Choroid plexus epithelial cell (primary cell): ENCODE results near the gene GADD45B.

Source experiments
- DNase-seq: peaks from one replicate; pipeline ENCODE4 v3.0.0-alpha.2; 2010; ENCODE audit warnings: low read depth
- H3K4me3 ChIP-seq: 2 replicates; pipeline ENCODE4 v1.5.1; 2011; ENCODE audit warnings: low read depth, mild to moderate bottlenecking, control low read depth, low read length, moderate library complexity
- TF ChIP-seq, protein P1 (sequence below): conservative IDR thresholded peaks from 2 replicates; pipeline ENCODE4 v1.5.1; 2011; ENCODE audit warnings: low read depth, mild to moderate bottlenecking, control low read depth, inconsistent platforms, low read length, moderate library complexity

Gene GADD45B

DNA sequence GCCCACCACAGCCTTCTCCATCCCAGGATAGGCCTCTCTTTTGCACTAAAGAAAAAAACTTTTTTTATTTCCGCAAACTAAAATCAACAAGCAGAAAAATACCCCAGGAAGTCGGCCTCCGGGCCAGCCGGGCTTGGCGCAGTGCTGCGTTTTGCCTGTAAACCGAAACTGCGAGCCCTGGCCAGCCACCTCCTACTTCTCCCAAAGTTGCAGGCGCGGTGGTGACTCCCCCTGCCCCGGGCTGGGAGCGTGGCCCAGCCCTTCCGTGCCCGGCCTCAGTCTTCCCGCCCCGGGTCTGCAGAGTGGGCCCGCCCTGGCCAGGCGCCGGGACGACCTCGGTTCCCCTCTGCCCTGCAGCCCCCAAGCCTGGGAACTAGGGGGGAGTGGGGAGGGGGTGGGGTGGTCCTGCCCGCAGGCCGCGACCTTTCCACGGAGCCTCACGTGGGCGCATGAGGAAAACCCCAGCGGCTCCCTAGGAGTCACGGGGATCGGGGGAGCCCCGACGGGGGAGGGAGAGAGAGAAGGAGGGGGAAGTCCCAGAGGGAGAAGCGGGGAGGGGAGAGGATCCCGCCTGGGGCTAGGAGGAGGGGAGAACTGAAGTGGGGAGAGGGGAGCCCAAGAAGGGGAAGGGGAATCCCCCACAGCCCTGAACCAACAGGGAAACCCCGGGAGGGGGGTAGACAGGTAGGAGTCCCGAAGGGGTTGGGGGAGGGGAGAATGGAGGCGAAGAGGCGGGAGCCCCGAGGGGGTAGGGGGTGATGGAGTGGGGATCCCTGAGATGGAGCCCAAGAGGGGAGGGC lies 3.0 kb downstream of the GADD45B start:
- TF ChIP-seq, protein P1, sequence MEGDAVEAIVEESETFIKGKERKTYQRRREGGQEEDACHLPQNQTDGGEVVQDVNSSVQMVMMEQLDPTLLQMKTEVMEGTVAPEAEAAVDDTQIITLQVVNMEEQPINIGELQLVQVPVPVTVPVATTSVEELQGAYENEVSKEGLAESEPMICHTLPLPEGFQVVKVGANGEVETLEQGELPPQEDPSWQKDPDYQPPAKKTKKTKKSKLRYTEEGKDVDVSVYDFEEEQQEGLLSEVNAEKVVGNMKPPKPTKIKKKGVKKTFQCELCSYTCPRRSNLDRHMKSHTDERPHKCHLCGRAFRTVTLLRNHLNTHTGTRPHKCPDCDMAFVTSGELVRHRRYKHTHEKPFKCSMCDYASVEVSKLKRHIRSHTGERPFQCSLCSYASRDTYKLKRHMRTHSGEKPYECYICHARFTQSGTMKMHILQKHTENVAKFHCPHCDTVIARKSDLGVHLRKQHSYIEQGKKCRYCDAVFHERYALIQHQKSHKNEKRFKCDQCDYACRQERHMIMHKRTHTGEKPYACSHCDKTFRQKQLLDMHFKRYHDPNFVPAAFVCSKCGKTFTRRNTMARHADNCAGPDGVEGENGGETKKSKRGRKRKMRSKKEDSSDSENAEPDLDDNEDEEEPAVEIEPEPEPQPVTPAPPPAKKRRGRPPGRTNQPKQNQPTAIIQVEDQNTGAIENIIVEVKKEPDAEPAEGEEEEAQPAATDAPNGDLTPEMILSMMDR = no peak
- H3K4me3 ChIP-seq = peak overlapping the region; percentile 99
- DNase-seq = peak; percentile 86

DNA sequence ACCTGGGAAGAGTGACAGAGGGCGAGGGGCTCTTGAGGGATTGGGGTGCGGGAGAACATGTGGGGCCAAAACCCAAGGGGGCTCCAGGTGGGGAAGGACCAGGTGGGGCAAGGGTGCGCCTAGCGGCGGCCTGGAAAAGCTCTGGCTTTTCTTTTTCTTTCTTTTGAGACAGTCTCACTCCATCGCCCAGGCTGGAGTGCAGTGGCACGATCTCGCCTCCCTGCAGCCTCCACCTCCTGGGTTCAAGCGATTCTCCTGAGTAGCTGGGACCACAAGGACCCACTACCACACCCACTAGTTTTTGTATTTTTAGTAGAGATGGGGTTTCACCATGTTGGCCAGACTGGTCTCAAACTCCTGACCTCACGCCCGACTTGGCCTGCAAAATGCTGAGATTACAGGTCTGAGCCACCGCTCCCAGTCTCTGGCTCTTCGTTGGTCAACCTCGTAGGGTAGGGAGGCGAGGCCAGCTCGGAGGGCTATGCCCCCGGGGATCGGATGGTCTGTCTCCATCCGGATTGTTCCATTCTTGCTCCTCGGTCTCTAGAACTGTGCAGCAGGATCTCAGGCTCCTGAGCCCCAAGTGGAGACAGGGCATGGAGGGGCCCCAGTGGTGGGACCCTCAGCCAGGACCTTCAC lies 3.7 kb downstream of the GADD45B start:
- DNase-seq = no peak
- peak overlapping the region; percentile 99 for H3K4me3 ChIP-seq
- TF ChIP-seq, protein P1 = peak; percentile 44

DNA sequence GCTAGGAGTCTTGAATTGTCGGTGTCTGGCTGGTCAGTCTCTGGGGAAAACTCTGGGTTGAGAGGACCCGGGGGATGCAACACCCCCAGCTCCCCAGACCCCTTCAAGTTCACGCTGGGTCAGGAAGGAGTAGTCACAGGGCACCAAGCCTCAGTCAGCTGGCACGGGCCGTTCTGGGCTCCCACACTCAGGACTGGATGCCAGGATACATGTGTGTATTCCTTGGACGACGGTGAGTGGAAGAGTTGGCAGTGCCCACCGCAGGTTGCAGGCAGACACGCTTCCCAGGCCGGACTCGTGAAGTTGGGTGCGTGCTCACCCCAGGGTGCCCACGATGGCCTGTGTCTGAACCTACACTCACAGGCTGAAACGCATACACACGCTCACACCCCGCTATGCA lies 5.5 kb downstream of the GADD45B start:
- TF ChIP-seq, protein P1 = no peak
- no peak overlapping the region for H3K4me3 ChIP-seq
- no peak for DNase-seq

DNA sequence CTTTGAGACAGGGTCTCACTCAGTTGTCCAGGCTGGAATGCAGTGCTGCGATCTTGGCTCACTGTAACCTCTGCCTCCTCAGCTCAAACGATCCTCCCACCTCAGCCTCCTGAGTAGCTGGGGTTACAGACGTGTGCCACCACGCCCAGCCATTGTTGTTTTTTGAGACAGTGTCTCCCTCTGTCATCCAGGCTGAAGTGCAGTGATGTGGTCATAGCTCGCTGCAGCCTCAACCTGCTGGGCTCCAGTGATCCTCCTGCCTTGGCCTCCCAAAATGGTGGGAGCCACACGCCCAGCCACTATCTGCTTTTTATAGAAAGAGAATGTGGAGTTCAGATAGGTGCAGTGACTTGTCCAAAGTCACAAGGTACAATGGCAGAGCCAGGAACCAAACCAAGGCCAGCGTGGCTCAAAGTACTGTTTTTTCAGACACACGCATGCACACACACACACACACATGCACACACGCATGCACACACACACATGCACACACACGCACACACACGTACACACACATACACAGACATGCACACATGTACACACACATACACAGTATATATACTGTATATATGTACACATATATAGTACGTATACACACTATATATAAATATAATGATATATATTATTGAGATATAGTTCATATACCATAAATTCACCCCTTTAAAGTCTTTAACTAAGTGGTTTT lies 6.6 kb downstream of the GADD45B start:
- no peak for DNase-seq

DNA sequence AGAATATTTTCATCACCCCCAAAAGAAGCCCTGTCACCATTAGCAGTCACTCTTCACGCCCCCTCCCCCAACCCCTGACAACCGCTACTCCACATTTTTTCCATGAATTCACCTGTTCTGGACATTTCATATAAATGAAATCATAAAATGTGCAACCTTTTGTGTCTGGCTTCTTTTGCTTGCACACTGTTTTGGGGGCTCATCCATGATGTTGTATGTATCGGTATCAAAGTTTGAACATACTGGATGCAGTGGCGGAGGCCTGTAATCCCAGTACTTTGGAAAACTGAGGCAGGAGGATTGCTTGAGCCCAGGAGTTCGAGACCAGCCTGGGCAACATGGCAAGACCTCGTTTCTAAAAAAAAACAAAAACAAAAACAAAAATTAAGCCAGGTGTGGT lies 7.2 kb downstream of the GADD45B start:
- TF ChIP-seq, protein P1 = no peak
- peak; percentile 50 for DNase-seq
- no peak overlapping the region for H3K4me3 ChIP-seq

More for the DNA sequence above, 6.6 kb downstream of the GADD45B start:
- TF ChIP-seq, protein P1 = no peak
- no peak overlapping the region for H3K4me3 ChIP-seq

DNA sequence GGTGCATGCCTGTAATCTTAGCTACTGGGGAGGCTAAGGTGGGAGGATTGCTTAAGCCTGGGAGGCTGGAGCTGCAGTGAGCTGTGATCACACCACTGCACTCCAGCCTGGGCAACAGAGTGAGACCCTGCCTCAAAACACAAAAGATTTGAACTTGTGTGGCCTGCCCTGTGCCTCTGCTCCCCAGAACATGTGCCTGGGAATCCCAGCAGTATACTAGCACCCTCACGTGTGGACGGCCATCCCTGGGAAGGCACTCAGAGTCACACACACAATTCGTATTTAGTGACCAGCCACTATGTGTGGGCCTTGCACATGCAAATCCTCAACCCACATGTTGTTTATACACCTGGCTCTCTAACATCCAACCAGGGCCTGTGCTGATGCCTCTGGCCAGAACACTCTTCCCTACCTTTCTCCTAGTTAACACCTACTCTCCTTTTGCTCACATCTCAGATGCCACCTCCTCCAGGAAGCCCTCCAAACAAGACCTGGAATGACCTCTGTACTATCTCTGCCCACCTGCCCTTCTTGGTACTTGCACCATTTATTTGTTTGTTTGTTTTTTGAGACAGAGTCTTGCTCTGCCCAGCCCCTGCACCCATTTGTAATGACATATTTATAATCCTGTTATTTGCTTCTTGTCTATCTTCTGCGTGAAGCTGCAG lies 7.7 kb downstream of the GADD45B start:
- H3K4me3 ChIP-seq = no peak overlapping the region
- no peak for DNase-seq
- TF ChIP-seq, protein P1 = no peak
